HepG2 (cell line): ENCODE results near the gene PTHLH. TPM values are rescaled to one million over a fixed set of nuclear protein-coding genes. Genes with fewer than 3 reads are reported as not detected.

Source experiments
- ATF3 ChIP-seq: sonication (generic); formaldehyde crosslinking; IDR thresholded peaks from 2 replicates; pipeline ENCODE4 v1.4.0; 2020; ENCODE audit warnings: missing genetic modification reagents
- EEA1 ChIP-seq: sonication (generic); formaldehyde crosslinking; IDR thresholded peaks from 2 replicates; pipeline ENCODE4 v1.5.1; 2020; ENCODE audit warnings: mild to moderate bottlenecking, missing genetic modification reagents, borderline replicate concordance
- FOXP1 ChIP-seq, 2 experiments: fragments of 450-650 bp in 1 of 2; IDR thresholded peaks; 2 replicates each; pipeline ENCODE4 v1.6.1; 2017 to 2018; ENCODE audit warnings: antibody characterized with exemption in 1 of 2
- HNRNPLL ChIP-seq: fragments of 200-400 bp; formaldehyde crosslinking; IDR thresholded peaks from 2 replicates; pipeline ENCODE4 v1.6.1; 2017; ENCODE audit warnings: mild to moderate bottlenecking, low read depth, low read length; ENCODE audit not compliant: poor library complexity, severe bottlenecking
- IRF1 ChIP-seq: sonication (generic); formaldehyde crosslinking; IDR thresholded peaks from 2 replicates; pipeline ENCODE4 v1.4.0; 2020; ENCODE audit warnings: low read depth, mild to moderate bottlenecking, missing genetic modification reagents
- ISL2 ChIP-seq: sonication (generic); formaldehyde crosslinking; IDR thresholded peaks from 2 replicates; pipeline ENCODE4 v1.5.0; 2020; ENCODE audit warnings: missing genetic modification reagents
- MXD3 ChIP-seq: IDR thresholded peaks from 2 replicates; pipeline ENCODE4 v1.6.1; 2016; ENCODE audit warnings: mild to moderate bottlenecking, missing biosample characterization, missing genetic modification reagents
- NR2C2 ChIP-seq: sonication (generic); formaldehyde crosslinking; IDR thresholded peaks from 2 replicates; pipeline ENCODE4 v1.4.0; 2020; ENCODE audit warnings: missing genetic modification reagents, mild to moderate bottlenecking, moderate library complexity, borderline replicate concordance
- PHB2 ChIP-seq: fragments of 450-650 bp; IDR thresholded peaks from 2 replicates; pipeline ENCODE4 v1.6.1; 2018; ENCODE audit not compliant: partially characterized antibody
- PRDM4 ChIP-seq: sonication (generic); formaldehyde crosslinking; IDR thresholded peaks from 2 replicates; pipeline ENCODE4 v1.9.0; 2021; ENCODE audit warnings: missing genetic modification reagents, borderline replicate concordance
- RELA ChIP-seq: sonication (generic); formaldehyde crosslinking; IDR thresholded peaks from 2 replicates; pipeline ENCODE4 v1.4.0; 2020; ENCODE audit warnings: missing genetic modification reagents
- RFX1 ChIP-seq: fragments of 450-650 bp; IDR thresholded peaks from 2 replicates; pipeline ENCODE4 v1.6.1; 2017
- SMARCC2 ChIP-seq: fragments of 450-650 bp; IDR thresholded peaks from 2 replicates; pipeline ENCODE4 v1.6.1; 2017; ENCODE audit warnings: antibody characterized with exemption, mild to moderate bottlenecking
- THAP7 ChIP-seq: sonication (generic); formaldehyde crosslinking; IDR thresholded peaks from 2 replicates; pipeline ENCODE4 v1.8.1; 2023; ENCODE audit warnings: mild to moderate bottlenecking, missing genetic modification reagents
- TOPORS ChIP-seq: sonication (generic); formaldehyde crosslinking; IDR thresholded peaks from 2 replicates; pipeline ENCODE4 v1.8.0; 2023; ENCODE audit warnings: mild to moderate bottlenecking, missing genetic modification reagents
- ZFP62 ChIP-seq: sonication (generic); formaldehyde crosslinking; IDR thresholded peaks from 2 replicates; pipeline ENCODE4 v1.4.0; 2020; ENCODE audit warnings: missing genetic modification reagents
- ZKSCAN1 ChIP-seq: fragments of 150-350 bp; IDR thresholded peaks from 2 replicates; pipeline ENCODE4 v1.6.1; 2014; ENCODE audit warnings: low read length
- ZMYM4 ChIP-seq: sonication (generic); formaldehyde crosslinking; IDR thresholded peaks from 2 replicates; pipeline ENCODE4 v1.8.1; 2023; ENCODE audit warnings: mild to moderate bottlenecking, missing genetic modification reagents
- ZNF44 ChIP-seq: sonication (generic); formaldehyde crosslinking; IDR thresholded peaks from 2 replicates; pipeline ENCODE4 v1.5.1; 2020; ENCODE audit warnings: mild to moderate bottlenecking, missing genetic modification reagents
- ZNF513 ChIP-seq: sonication (generic); formaldehyde crosslinking; conservative IDR thresholded peaks from 2 replicates; pipeline ENCODE4 v1.5.0; 2020; ENCODE audit warnings: missing genetic modification reagents
- ZNF563 ChIP-seq: sonication (generic); formaldehyde crosslinking; IDR thresholded peaks from 2 replicates; pipeline ENCODE4 v1.8.0; 2022; ENCODE audit warnings: mild to moderate bottlenecking, moderate library complexity, missing genetic modification reagents
- ZNF564 ChIP-seq: sonication (generic); formaldehyde crosslinking; IDR thresholded peaks from 2 replicates; pipeline ENCODE4 v1.8.1; 2023; ENCODE audit warnings: mild to moderate bottlenecking, missing genetic modification reagents
- ZNF724P ChIP-seq: sonication (generic); formaldehyde crosslinking; IDR thresholded peaks from 2 replicates; pipeline ENCODE4 v1.8.0; 2022; ENCODE audit warnings: missing genetic modification reagents, borderline replicate concordance
- ZNF777 ChIP-seq: sonication (generic); formaldehyde crosslinking; IDR thresholded peaks from 2 replicates; pipeline ENCODE4 v1.4.0; 2020; ENCODE audit warnings: missing genetic modification reagents
- polyA plus RNA-seq, 8 experiments: library from polyadenylated mRNA; depleted of rRNA in 3 of 8; stranded (reverse) in 7 of 8; unstranded in 1 of 8; fragments of >200 nt; fragmentation: Illumina TruSeq in 4 of 8; extraction: Trizol in 4 of 8; gene quantifications; 2 replicates each; pipeline versions ENCODE4 v1.2.1 to v1.2.3, GENCODE V29; 2011 to 2016; ENCODE audit warnings: low read depth in 4 of 8, missing spikeins in 1 of 8, mixed read lengths in 1 of 8; ENCODE audit not compliant: insufficient read depth in 1 of 8
- total RNA-seq, 5 experiments: library from RNA; depleted of rRNA; stranded (reverse); fragments of >200 nt; fragmentation: Illumina TruSeq; extraction: Trizol; gene quantifications; 2 replicates each; pipeline ENCODE4 v1.2.3, GENCODE V29; 2016; ENCODE audit warnings: low read depth in 1 of 5

PTHLH gene
- total and polyA plus RNA-seq, 2 of the 13 experiments (the other 11 are each of a cell fraction or from before 2014, with no cell fraction given): 0.22 TPM; not detected in 1

GRCh38 chr12:28021704-28022103, 49.2 kb upstream of the PTHLH start (continued):
- TF ChIP-seq ATF3 (CRISPR knock-in tag) (no peak), ZNF44 (CRISPR knock-in tag) (no peak), ISL2 (CRISPR knock-in tag) (0 out of 2 replicates have a peak, but pooled peaks have one; percentile 28), NR2C2 (peak; percentile 73), ZNF777 (CRISPR knock-in tag) (no peak), ZKSCAN1 (no peak), PRDM4 (CRISPR knock-in tag) (no peak), SMARCC2 (0 out of 2 replicates have a peak, but pooled peaks have one; percentile 49), ZNF513 (CRISPR knock-in tag) (no peak), THAP7 (CRISPR knock-in tag) (no peak), RFX1 (no peak), PHB2 (no peak), FOXP1 (IDR thresholded peaks at IDR 0.05) (0 out of 2 replicates have a peak, but pooled peaks have one; percentile 16), FOXP1 (CRISPR knock-in tag; IDR thresholded peaks at IDR 0.05) (peak; percentile 94), HNRNPLL (no peak), TOPORS (CRISPR knock-in tag) (no peak), ZNF563 (CRISPR knock-in tag) (no peak), EEA1 (no peak), ZNF724P (CRISPR knock-in tag) (no peak), ZMYM4 (no peak), RELA (no peak), IRF1 (CRISPR knock-in tag) (no peak), ZFP62 (CRISPR knock-in tag) (no peak), MXD3 (CRISPR knock-in tag) (no peak), ZNF564 (CRISPR knock-in tag) (no peak)
